ENCODE measurements around the gene GALNT17.

- TF ChIP-seq POLR2A (IDR thresholded peaks at IDR 0.05): no peak
- TF ChIP-seq CTCF (IDR thresholded peaks at IDR 0.05): no peak
Measured at GRCh38 chr7:71687831-71688599, 556.1 kb downstream of the GALNT17 start.
